HEK293 (cell line): ENCODE measurements around the gene LRRC57.

Source experiments
- FEZF1 ChIP-seq: fragments of 450-650 bp; formaldehyde crosslinking; IDR thresholded peaks from 2 replicates; pipeline ENCODE4 v1.5.1; 2016; ENCODE audit warnings: missing biosample characterization, missing genetic modification characterization
- GLIS1 ChIP-seq: fragments of 450-650 bp; formaldehyde crosslinking; IDR thresholded peaks from 2 replicates; pipeline ENCODE4 v1.5.1; 2016; ENCODE audit warnings: missing biosample characterization, missing genetic modification characterization
- KLF10 ChIP-seq: fragments of 450-650 bp; IDR thresholded peaks from 2 replicates; pipeline ENCODE4 v1.5.1; 2018; ENCODE audit warnings: missing biosample characterization, mild to moderate bottlenecking, missing genetic modification characterization
- KLF9 ChIP-seq: fragments of 450-650 bp; formaldehyde crosslinking; IDR thresholded peaks from 2 replicates; pipeline ENCODE4 v1.5.1; 2016; ENCODE audit warnings: missing biosample characterization, missing genetic modification characterization, low read depth
- OSR2 ChIP-seq: fragments of 450-650 bp; formaldehyde crosslinking; IDR thresholded peaks from 2 replicates; pipeline ENCODE4 v1.5.1; 2016; ENCODE audit warnings: missing biosample characterization, missing genetic modification characterization
- RBAK ChIP-seq: fragments of 450-650 bp; formaldehyde crosslinking; IDR thresholded peaks from 2 replicates; pipeline ENCODE4 v1.5.1; 2016; ENCODE audit warnings: missing biosample characterization, missing genetic modification characterization
- SALL2 ChIP-seq: fragments of 450-650 bp; formaldehyde crosslinking; IDR thresholded peaks from 2 replicates; pipeline ENCODE4 v1.5.0; 2017; ENCODE audit warnings: missing biosample characterization, mild to moderate bottlenecking, missing genetic modification characterization, borderline replicate concordance
- SP7 ChIP-seq: fragments of 450-650 bp; formaldehyde crosslinking; IDR thresholded peaks from 2 replicates; pipeline ENCODE4 v1.5.1; 2016; ENCODE audit warnings: missing biosample characterization, missing genetic modification characterization
- ZBTB17 ChIP-seq: fragments of 450-650 bp; formaldehyde crosslinking; IDR thresholded peaks from 2 replicates; pipeline ENCODE4 v1.5.1; 2016; ENCODE audit warnings: missing biosample characterization, missing genetic modification characterization
- ZNF416 ChIP-seq: fragments of 450-650 bp; formaldehyde crosslinking; IDR thresholded peaks from 2 replicates; pipeline ENCODE4 v1.5.1; 2016; ENCODE audit warnings: missing biosample characterization, missing genetic modification characterization
- ZNF473 ChIP-seq: fragments of 450-650 bp; formaldehyde crosslinking; IDR thresholded peaks from 2 replicates; pipeline ENCODE4 v1.5.1; 2017; ENCODE audit warnings: missing biosample characterization, missing genetic modification characterization
- ZNF48 ChIP-seq: fragments of 450-650 bp; formaldehyde crosslinking; IDR thresholded peaks from 2 replicates; pipeline ENCODE4 v1.5.1; 2016; ENCODE audit warnings: missing biosample characterization, missing genetic modification characterization
- ZNF76 ChIP-seq: fragments of 450-650 bp; formaldehyde crosslinking; IDR thresholded peaks from 2 replicates; pipeline ENCODE4; 2016; ENCODE audit warnings: low read depth, missing biosample characterization, missing genetic modification characterization, borderline replicate concordance
- ZSCAN16 ChIP-seq: fragments of 450-650 bp; formaldehyde crosslinking; IDR thresholded peaks from 2 replicates; pipeline ENCODE4 v1.5.1; 2016; ENCODE audit warnings: missing biosample characterization, missing genetic modification characterization
- ZXDB ChIP-seq: fragments of 450-650 bp; formaldehyde crosslinking; IDR thresholded peaks from 2 replicates; pipeline ENCODE4 v1.5.1; 2016; ENCODE audit warnings: missing biosample characterization, missing genetic modification characterization
- TF ChIP-seq, protein P1 (sequence below): fragments of 450-650 bp; formaldehyde crosslinking; IDR thresholded peaks from 2 replicates; pipeline ENCODE4 v1.5.1; 2016; ENCODE audit warnings: missing biosample characterization, missing genetic modification characterization, low read depth
- TF ChIP-seq, protein P2 (sequence below): fragments of 450-650 bp; formaldehyde crosslinking; IDR thresholded peaks from 2 replicates; pipeline ENCODE4 v1.5.1; 2016; ENCODE audit warnings: missing biosample characterization, missing genetic modification characterization
- TF ChIP-seq, protein P3 (sequence below): IDR thresholded peaks from 2 replicates; pipeline ENCODE4 v1.6.1; 2011; ENCODE audit warnings: mild to moderate bottlenecking, low read depth, low read length, borderline replicate concordance
- TF ChIP-seq, protein P4 (sequence below): fragments of 450-650 bp; formaldehyde crosslinking; IDR thresholded peaks from 2 replicates; pipeline ENCODE4 v1.5.1; 2016; ENCODE audit warnings: missing biosample characterization, missing genetic modification characterization
- TF ChIP-seq, protein P5 (sequence below): fragments of 450-650 bp; formaldehyde crosslinking; IDR thresholded peaks from 2 replicates; pipeline ENCODE4 v1.5.1; 2016; ENCODE audit warnings: missing biosample characterization, missing genetic modification characterization
- TF ChIP-seq, protein P6 (sequence below): fragments of 450-650 bp; formaldehyde crosslinking; IDR thresholded peaks from 2 replicates; pipeline ENCODE4 v1.5.1; 2017; ENCODE audit warnings: missing biosample characterization, missing genetic modification characterization
- TF ChIP-seq, protein P7 (sequence below): fragments of 450-650 bp; formaldehyde crosslinking; IDR thresholded peaks from 2 replicates; pipeline ENCODE4 v1.5.1; 2016; ENCODE audit warnings: missing biosample characterization, missing genetic modification characterization
- TF ChIP-seq, protein P8 (sequence below): fragments of 450-650 bp; formaldehyde crosslinking; optimal IDR thresholded peaks from 2 replicates; pipeline ENCODE3; 2016; ENCODE audit warnings: missing biosample characterization, mild to moderate bottlenecking, missing genetic modification characterization

The LRRC57 gene

DNA sequence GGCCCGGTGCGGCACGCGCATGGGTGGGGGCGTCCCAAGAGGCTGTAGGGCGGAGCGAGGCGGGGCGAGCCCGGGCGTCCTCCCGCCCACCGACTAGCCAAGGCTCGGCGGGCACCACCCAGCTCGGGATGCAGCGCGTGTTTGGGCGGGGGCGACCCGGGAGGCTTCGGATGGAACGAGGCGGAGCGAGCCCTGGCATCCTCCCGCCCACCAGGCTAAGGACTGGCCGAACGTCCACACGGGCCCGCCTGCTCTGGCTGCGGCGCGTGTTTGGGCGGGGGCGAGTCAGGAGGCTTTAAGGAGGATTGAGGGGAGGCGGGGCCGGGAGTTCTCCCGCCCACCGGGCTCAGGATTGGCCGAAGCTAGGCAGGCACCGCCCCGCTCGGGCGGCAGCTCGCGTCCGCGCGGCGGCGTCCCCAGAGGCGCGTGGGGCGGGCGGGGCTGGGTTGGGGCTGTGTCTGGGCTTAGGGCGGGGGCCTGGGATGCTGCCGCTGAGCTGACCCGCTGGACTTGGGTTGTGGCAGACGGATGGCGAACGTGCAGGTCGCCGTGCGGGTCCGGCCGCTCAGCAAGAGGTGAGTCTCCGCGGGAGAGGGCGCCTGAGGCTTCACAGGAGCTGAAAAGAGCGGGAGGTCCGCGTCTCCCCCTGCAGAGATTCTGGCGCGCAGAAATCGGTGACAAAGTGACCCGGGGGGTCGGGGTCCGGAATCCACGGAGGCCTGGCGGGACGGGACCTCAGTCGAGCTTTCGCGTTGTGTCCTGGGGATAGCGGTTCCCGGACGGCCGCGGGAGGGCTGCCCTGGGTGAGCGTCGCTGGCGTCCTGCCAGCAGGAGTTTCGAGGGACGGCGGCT, 26.8 kb upstream of the LRRC57 start, which contains the start of gene STARD9 (continued):
- TF ChIP-seq RBAK (tag by site-specific recombination): no peak
- TF ChIP-seq, protein P1, sequence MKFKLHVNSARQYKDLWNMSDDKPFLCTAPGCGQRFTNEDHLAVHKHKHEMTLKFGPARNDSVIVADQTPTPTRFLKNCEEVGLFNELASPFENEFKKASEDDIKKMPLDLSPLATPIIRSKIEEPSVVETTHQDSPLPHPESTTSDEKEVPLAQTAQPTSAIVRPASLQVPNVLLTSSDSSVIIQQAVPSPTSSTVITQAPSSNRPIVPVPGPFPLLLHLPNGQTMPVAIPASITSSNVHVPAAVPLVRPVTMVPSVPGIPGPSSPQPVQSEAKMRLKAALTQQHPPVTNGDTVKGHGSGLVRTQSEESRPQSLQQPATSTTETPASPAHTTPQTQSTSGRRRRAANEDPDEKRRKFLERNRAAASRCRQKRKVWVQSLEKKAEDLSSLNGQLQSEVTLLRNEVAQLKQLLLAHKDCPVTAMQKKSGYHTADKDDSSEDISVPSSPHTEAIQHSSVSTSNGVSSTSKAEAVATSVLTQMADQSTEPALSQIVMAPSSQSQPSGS (tag by site-specific recombination): no peak
- TF ChIP-seq SALL2: no peak
- 0 out of 2 replicates have a peak, but pooled peaks have one; percentile 17 for TF ChIP-seq SP7 (tag by site-specific recombination)
- no peak for TF ChIP-seq ZSCAN16
- TF ChIP-seq, protein P2, sequence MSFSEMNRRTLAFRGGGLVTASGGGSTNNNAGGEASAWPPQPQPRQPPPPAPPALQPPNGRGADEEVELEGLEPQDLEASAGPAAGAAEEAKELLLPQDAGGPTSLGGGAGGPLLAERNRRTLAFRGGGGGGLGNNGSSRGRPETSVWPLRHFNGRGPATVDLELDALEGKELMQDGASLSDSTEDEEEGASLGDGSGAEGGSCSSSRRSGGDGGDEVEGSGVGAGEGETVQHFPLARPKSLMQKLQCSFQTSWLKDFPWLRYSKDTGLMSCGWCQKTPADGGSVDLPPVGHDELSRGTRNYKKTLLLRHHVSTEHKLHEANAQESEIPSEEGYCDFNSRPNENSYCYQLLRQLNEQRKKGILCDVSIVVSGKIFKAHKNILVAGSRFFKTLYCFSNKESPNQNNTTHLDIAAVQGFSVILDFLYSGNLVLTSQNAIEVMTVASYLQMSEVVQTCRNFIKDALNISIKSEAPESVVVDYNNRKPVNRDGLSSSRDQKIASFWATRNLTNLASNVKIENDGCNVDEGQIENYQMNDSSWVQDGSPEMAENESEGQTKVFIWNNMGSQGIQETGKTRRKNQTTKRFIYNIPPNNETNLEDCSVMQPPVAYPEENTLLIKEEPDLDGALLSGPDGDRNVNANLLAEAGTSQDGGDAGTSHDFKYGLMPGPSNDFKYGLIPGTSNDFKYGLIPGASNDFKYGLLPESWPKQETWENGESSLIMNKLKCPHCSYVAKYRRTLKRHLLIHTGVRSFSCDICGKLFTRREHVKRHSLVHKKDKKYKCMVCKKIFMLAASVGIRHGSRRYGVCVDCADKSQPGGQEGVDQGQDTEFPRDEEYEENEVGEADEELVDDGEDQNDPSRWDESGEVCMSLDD: 0 out of 2 replicates have a peak, but pooled peaks have one; percentile 36
- TF ChIP-seq KLF9: peak; percentile 50; the same call in 1 of the 2 replicates
- TF ChIP-seq ZXDB (tag by site-specific recombination): peak; percentile 47; the same call in 1 of the 2 replicates
- no peak for TF ChIP-seq ZNF416
- TF ChIP-seq, protein P3, sequence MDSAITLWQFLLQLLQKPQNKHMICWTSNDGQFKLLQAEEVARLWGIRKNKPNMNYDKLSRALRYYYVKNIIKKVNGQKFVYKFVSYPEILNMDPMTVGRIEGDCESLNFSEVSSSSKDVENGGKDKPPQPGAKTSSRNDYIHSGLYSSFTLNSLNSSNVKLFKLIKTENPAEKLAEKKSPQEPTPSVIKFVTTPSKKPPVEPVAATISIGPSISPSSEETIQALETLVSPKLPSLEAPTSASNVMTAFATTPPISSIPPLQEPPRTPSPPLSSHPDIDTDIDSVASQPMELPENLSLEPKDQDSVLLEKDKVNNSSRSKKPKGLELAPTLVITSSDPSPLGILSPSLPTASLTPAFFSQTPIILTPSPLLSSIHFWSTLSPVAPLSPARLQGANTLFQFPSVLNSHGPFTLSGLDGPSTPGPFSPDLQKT: no peak
- TF ChIP-seq ZBTB17: peak; percentile 53
- TF ChIP-seq, protein P4, sequence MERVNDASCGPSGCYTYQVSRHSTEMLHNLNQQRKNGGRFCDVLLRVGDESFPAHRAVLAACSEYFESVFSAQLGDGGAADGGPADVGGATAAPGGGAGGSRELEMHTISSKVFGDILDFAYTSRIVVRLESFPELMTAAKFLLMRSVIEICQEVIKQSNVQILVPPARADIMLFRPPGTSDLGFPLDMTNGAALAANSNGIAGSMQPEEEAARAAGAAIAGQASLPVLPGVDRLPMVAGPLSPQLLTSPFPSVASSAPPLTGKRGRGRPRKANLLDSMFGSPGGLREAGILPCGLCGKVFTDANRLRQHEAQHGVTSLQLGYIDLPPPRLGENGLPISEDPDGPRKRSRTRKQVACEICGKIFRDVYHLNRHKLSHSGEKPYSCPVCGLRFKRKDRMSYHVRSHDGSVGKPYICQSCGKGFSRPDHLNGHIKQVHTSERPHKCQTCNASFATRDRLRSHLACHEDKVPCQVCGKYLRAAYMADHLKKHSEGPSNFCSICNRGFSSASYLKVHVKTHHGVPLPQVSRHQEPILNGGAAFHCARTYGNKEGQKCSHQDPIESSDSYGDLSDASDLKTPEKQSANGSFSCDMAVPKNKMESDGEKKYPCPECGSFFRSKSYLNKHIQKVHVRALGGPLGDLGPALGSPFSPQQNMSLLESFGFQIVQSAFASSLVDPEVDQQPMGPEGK (tag by site-specific recombination): peak; percentile 85
- TF ChIP-seq, protein P5, sequence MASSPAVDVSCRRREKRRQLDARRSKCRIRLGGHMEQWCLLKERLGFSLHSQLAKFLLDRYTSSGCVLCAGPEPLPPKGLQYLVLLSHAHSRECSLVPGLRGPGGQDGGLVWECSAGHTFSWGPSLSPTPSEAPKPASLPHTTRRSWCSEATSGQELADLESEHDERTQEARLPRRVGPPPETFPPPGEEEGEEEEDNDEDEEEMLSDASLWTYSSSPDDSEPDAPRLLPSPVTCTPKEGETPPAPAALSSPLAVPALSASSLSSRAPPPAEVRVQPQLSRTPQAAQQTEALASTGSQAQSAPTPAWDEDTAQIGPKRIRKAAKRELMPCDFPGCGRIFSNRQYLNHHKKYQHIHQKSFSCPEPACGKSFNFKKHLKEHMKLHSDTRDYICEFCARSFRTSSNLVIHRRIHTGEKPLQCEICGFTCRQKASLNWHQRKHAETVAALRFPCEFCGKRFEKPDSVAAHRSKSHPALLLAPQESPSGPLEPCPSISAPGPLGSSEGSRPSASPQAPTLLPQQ: 0 out of 2 replicates have a peak, but pooled peaks have one; percentile 24
- no peak for TF ChIP-seq OSR2
- TF ChIP-seq ZNF48: no peak
- TF ChIP-seq, protein P6, sequence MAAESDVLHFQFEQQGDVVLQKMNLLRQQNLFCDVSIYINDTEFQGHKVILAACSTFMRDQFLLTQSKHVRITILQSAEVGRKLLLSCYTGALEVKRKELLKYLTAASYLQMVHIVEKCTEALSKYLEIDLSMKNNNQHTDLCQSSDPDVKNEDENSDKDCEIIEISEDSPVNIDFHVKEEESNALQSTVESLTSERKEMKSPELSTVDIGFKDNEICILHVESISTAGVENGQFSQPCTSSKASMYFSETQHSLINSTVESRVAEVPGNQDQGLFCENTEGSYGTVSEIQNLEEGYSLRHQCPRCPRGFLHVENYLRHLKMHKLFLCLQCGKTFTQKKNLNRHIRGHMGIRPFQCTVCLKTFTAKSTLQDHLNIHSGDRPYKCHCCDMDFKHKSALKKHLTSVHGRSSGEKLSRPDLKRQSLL (tag by site-specific recombination): 0 out of 2 replicates have a peak, but pooled peaks have one; percentile 5
- TF ChIP-seq ZNF473: no peak
- TF ChIP-seq, protein P7, sequence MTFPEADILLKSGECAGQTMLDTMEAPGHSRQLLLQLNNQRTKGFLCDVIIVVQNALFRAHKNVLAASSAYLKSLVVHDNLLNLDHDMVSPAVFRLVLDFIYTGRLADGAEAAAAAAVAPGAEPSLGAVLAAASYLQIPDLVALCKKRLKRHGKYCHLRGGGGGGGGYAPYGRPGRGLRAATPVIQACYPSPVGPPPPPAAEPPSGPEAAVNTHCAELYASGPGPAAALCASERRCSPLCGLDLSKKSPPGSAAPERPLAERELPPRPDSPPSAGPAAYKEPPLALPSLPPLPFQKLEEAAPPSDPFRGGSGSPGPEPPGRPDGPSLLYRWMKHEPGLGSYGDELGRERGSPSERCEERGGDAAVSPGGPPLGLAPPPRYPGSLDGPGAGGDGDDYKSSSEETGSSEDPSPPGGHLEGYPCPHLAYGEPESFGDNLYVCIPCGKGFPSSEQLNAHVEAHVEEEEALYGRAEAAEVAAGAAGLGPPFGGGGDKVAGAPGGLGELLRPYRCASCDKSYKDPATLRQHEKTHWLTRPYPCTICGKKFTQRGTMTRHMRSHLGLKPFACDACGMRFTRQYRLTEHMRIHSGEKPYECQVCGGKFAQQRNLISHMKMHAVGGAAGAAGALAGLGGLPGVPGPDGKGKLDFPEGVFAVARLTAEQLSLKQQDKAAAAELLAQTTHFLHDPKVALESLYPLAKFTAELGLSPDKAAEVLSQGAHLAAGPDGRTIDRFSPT (tag by site-specific recombination): peak; percentile 51; the same call in 1 of the 2 replicates
- TF ChIP-seq FEZF1 (tag by site-specific recombination): no peak
- TF ChIP-seq GLIS1: peak; percentile 99
- TF ChIP-seq, protein P8, sequence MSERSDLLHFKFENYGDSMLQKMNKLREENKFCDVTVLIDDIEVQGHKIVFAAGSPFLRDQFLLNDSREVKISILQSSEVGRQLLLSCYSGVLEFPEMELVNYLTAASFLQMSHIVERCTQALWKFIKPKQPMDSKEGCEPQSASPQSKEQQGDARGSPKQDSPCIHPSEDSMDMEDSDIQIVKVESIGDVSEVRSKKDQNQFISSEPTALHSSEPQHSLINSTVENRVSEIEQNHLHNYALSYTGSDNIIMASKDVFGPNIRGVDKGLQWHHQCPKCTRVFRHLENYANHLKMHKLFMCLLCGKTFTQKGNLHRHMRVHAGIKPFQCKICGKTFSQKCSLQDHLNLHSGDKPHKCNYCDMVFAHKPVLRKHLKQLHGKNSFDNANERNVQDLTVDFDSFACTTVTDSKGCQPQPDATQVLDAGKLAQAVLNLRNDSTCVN (tag by site-specific recombination): peak; percentile 93
- 0 out of 2 replicates have a peak, but pooled peaks have one; percentile 28 for TF ChIP-seq KLF10 (tag by site-specific recombination)
- TF ChIP-seq ZNF76 (tag by site-specific recombination): peak; percentile 42; the same call in 1 of the 2 replicates
